DMS53 (cell line): Measurements from ENCODE around the gene CYLD.

Experiments used
- DNase-seq: peaks from one replicate; lab custom pipeline; 2025; lab: John Stamatoyannopoulos, UW

The CYLD gene

DNA sequence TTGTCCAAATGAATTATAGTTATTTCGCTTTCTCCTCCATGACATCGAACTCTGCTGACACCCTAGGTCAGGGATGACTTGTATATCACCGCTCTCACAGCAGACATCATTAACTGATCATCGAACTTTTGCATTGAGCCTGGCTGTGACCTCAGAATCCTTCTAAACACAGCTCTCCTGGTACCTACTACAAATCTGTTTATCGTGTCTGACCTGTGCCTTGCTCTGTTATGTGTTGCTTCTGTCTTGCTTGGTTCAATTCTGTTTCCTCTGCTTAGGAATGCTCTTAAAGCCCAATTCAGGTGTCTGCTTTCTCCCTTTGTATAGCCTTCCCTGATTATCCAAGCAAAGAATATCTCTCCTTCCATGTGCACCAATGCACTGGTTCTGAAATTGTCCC lies 78.3 kb downstream of the CYLD start:
- no peak for DNase-seq

- DNase-seq, result peak; percentile 63
Measured at GRCh38 chr16:50821586-50821985, 79.7 kb downstream of the CYLD start.

DNA sequence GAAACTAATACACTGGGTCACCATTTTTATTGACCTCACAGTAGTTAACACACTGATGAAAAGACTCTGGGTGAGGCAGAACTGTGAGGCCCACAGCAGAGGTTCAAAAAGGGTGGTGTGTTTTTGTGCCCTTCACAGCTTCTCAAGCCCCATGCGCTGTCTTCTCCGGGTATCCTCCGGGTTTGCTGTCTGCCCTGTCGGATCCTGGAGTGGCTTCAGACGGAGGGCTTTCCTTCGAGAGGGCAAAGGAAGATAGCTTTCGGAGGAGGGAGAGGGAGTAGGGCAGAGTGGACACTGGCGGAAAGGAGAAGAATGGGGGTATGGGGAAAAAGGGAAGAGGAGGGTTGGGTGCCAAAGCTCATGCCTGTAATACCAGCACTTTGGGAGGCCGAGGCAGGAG lies 80.8 kb downstream of the CYLD start:
- no peak for DNase-seq

- DNase-seq, result no peak
Measured at GRCh38 chr16:50826797-50827316, 85.0 kb downstream of the CYLD start.

DNA sequence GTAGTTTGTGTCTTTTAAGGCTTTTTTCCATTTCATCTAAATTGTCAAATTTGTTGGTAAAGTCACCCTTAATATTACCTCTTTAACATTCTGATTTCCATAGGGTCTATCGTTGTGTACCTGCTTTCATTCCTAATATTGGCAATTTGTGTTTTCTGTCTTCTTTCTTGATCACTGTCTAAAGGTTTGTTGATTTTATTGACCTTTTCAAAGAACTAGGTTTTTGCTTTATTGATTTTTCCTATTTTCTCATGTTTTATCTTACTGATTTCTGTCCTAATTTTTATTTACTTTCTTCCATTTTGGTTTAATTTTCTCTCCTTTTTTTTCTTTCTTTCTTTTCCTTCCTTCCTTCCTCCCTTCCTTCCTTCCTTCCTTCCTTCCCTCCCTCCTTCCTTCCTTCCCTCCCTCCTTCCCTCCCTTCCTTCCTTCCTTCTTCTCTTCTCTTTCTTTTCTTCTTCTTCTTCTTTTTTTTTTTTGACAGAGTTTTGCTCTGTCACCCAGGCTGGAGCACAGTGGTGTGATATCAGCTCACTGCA lies 86.3 kb downstream of the CYLD start:
- DNase-seq, result no peak

DNA sequence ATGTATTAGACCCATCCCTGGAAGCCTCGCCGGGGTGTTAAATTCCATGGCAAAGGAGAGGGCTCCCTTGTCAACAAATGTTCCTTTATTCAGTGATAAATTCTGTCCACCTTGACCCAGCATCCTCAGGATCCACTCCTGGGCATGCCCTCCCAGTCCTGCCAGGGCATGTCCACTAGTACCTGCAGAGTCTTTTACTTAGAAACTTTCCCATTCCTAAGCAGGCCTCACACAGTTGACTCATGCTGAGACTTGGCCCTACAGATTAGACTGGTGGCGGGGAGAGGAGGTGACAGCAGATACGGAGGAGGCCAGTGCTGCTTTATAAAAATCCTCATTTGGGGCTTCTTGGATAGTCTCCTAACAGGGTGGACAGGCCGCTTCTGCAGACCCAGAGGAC lies 88.8 kb downstream of the CYLD start:
- DNase-seq, result no peak

GRCh38 chr16:50831751-50832150 lies 89.9 kb downstream of the CYLD start:
- no peak for DNase-seq

DNA sequence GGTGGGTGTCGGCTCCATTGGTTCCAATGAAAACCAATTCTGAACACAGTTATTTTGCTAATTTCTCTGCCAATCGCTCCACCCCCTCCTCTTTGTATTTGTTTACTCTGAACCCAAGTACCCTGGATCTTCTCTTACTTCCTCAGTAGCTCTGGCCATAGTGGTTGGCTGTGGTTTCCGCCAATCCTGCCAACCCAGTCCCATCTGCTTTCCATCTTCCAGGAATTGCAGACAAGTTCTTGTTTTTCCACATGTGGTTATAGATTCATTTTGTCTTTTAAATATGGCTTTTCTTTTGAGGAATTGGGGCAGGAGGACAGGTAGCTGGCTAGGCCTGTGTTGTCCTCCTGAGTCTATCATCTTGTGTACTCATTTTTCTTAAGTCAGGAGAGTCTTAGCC lies 92.0 kb downstream of the CYLD start:
- DNase-seq, result no peak

DNA sequence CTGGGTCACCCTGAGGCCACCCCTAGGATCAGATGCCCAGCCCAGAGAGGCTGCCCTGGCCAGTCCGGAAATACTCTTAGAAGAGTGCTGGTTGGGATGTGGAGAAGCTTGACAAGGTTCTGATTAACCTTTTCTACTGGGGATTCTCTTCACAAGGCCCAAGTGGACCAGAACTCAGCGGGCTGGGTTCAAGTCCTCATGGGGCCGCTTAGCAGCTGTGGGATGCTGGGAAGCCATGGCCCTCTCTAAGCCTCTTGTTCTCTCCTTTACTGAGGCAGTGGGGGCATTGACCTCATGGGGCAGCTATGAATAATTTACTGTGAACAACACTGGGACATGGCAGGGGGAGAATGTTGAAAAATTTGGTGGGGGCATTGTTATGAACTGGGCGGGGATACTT lies 92.8 kb downstream of the CYLD start:
- DNase-seq, result no peak

GRCh38 chr16:50835358-50836060 lies 93.6 kb downstream of the CYLD start:
- no peak for DNase-seq

DNA sequence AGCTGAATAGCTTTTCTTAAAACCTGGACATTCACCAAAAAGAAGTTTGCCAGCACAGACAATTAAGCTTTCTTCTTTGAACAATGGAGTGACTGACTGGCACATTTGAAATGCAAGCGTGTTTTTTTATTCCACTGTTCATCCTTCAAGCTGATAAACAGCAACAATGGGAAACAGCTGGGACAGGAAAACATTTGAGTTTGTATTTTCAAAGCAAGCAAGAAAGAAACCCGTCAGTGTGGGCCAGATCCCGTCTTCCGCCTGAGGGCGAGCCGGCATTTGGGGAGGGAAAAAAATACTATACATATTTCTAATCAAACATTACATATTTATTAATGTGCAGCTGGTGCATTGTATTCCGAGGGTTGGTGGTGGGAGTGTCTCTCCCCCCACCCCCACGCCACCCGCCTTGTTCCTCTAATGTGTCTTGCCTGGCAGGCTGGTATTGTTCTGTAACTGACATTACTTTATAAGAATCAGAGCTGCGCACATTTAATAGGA lies 94.3 kb downstream of the CYLD start:
- DNase-seq, result no peak

- DNase-seq, result no peak
Measured at GRCh38 chr16:50837324-50837723, 95.4 kb downstream of the CYLD start.

DNA sequence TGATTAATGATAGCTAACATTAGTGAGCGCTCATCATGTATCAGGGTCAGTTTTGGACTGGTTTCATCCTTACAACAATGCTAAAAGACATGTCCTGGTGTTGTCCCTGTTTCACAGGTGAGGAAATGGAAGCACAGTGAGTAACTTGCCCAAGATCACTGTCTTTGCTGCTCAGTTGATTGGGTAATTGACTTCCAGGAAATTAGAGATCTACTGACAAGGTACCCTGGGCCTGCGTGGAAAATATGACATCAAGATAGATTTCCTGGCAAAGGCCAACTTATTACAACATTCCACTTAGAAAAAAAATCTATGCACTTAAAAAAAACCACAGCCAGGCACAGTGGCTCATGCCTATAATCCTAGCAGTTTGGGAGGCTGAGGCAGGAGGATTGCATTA lies 96.3 kb downstream of the CYLD start:
- DNase-seq, result no peak

DNA sequence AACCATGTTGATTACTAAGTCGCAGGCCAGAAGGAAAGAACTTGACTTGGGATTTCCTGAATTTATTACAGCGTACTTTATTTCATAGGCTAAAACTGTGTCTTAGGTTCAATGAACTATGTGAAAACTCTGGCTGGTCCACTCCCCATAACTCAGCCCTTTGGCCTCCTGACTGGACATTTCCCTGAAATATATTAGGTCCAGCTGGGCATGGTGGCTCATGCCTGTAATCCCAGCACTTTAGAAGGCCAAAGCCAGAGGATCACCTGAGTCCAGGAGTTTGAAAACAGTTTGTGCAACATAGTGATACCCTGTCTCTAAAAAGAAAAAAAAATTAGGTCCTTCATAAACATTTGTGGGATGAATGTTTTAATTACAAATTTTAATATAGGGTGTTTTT lies 97.0 kb downstream of the CYLD start:
- no peak for DNase-seq

DNA sequence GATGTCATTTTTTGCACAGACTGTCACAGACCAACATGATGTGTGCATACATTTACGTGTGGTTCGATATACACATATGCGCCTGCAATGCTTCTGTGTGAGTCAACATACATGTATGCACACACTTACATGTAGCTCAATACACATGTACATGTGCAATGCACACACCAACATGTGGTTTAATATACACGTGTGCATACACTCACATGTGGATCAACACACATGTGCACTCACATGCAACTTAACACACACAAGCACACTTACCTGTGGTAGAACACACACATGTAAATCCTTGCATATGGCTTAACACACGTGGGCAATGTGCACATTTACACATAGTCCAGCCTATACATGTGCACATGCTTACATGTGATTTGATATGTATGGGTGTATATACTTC lies 97.5 kb downstream of the CYLD start:
- no peak for DNase-seq

- no peak for DNase-seq
Measured at GRCh38 chr16:50839920-50840729, 98.2 kb downstream of the CYLD start.

DNA sequence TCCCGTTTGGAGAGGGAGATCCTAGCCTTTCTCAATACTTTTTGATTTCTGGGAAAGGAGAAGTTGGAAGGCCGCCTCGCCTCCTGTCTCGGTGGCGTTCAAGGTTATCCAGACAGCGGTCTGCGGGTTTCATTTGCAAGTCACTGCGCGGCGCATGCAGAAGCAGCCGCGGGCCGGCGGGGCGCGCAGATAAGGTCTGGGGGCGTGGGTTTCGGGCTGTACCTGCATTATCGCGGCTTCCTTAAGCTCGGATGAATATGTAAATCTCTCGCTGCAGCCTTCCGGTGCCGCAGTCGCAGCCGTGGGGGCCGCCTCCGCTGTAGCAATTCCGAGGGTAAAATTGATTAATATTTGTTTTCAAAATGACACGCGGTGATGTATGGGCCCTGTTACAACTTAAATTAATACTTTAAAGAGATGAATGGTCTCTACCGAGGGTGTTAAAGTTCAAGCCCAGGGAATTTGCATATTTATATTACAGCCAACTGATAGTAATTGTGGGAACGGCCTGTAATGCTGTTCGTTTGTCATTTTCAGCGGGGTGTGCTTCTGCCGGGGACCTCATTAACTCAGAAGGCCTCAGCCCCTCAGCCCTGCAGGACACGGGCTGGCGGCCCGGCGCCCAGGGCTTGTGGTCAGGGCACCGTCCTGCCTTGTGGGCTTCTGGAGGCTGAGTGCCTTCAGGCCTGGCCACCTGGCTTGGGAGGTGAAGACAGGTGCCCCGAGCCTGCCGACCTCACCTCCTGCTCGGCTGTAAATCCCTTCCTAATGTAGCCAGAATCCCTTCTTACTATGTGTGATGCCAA lies 99.4 kb downstream of the CYLD start:
- DNase-seq, result no peak

DNA sequence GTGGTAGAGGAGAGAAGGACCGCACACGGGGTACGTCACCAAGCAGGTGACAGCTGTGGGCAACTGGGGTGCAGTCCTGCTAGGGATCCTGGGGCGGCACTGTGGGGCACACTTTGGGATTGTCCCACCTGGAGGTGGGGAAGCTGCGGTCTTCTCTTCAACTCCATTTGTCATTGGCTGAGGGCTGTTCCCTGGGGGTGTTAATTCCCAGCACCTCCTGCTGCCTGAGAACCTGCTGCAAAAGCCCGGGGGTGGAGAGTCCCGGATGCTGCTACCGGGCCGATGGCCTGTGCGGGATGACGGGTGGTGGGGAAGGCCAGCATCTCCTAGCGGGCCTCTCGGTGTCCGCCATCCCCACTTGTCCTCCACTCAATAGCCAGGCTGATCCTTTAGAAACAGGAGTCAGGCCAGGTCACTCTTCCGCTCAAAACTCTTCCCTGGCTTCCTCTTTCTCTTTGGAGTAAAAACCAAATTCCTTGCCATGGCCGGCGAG lies 100.2 kb downstream of the CYLD start:
- DNase-seq, result no peak

DNA sequence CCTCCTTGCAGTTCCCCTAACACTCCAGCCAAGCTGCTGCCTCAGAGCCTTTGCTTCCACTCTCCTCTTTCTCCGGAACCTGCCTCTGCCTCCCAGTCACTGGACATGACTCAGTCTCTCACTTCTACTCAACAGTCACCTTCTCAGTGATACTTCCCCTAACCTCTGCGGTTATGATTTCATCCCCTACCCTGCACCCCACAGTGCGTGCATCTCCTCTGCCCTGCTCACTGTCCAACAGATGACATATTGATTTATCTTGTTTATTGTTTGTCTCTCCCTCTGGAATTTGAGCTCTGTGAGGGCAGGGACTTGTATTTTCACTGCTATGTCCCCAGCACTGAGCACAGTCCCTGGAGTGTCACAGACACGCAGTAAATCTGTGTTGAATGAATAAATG lies 100.7 kb downstream of the CYLD start:
- no peak for DNase-seq

DNA sequence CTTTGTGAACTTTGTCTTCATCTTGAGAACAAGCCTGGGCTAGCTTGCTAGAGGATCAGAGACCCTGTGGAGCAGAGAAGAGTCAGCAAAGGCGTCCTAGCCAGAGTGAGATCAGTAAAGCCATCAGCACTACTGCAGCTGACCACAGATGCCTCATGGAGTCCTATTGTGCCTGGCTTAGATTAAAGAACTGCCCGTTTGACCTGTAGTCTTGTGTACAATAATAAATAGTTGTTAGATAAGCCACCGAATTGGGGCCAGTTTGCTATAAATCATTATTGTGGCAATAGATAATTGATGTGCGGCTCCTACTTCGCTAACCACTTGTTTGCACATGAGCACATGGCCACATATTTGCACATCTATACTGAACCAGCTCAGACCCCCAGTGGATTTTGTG lies 103.0 kb downstream of the CYLD start:
- DNase-seq, result no peak

- DNase-seq, result no peak
Measured at GRCh38 chr16:50845296-50845695, 103.4 kb downstream of the CYLD start.

GRCh38 chr16:50846511-50846910 lies 104.6 kb downstream of the CYLD start:
- no peak for DNase-seq
